Esophagus muscularis mucosa (tissue), 3 donors: ENCODE results near the gene RND1.

Experiments
- CTCF ChIP-seq, 3 experiments: fragments of 200-600 bp in 2 of 3; fragments of 450-650 bp in 1 of 3; sonication (generic) in 2 of 3; IDR thresholded peaks; one replicate each; pipeline ENCODE4 v1.5.1; 2017 to 2019; ENCODE audit warnings: antibody characterized with exemption in 3 of 3, mild to moderate bottlenecking in 2 of 3, moderate library complexity in 1 of 3
- EP300 ChIP-seq: sonication (generic); formaldehyde crosslinking; IDR thresholded peaks from one replicate; pipeline ENCODE4 v1.6.1; 2017; ENCODE audit warnings: antibody characterized with exemption

GRCh38 chr12:48873096-48873495 lies 7.4 kb upstream of the RND1 start:
- TF ChIP-seq EP300 (no peak), CTCF (IDR thresholded peaks at IDR 0.05) (no peak)
